MM.1S (cell line): ENCODE data around the gene CHRNB1.

Experiments used
- DNase-seq: peaks from one replicate; pipeline ENCODE4 v3.0.0-alpha.2; 2015
- H2AFZ ChIP-seq: fragments of 300-600 bp; sonication (generic); 2 replicates; pipeline ENCODE4 v1.6.0; 2016; ENCODE audit warnings: antibody characterized with exemption, low read length
- H3F3A ChIP-seq: fragments of 300-600 bp; sonication (generic); 2 replicates; pipeline ENCODE4 v1.6.1; 2016; ENCODE audit warnings: mild to moderate bottlenecking, antibody characterized with exemption, low read length, moderate library complexity, mixed read lengths; ENCODE audit not compliant: insufficient read depth
- H3K27ac ChIP-seq: fragments of 300-600 bp; sonication (generic); 2 replicates; pipeline ENCODE4 v1.5.1; 2016; ENCODE audit warnings: mild to moderate bottlenecking, low read length
- H3K27me3 ChIP-seq: fragments of 300-600 bp; sonication (generic); replicated peaks from 2 replicates; pipeline ENCODE4 v1.6.0; 2016; ENCODE audit warnings: low read length; ENCODE audit not compliant: insufficient read depth
- H3K36me3 ChIP-seq: fragments of 300-600 bp; sonication (generic); replicated peaks from 2 replicates; pipeline ENCODE4 v1.6.1; 2016; ENCODE audit warnings: mild to moderate bottlenecking, low read length, mixed read lengths; ENCODE audit not compliant: insufficient read depth
- H3K4me1 ChIP-seq: fragments of 300-600 bp; sonication (generic); 2 replicates; pipeline ENCODE4 v1.6.1; 2016; ENCODE audit warnings: low read length, mixed read lengths
- H3K4me2 ChIP-seq: fragments of 300-600 bp; sonication (generic); 2 replicates; pipeline ENCODE4 v1.6.0; 2016; ENCODE audit warnings: low read depth, low read length
- H3K4me3 ChIP-seq: fragments of 300-600 bp; sonication (generic); 2 replicates; pipeline ENCODE4 v1.5.1; 2016; ENCODE audit warnings: low read length, mixed read lengths
- H3K79me2 ChIP-seq: fragments of 300-600 bp; sonication (generic); 2 replicates; pipeline ENCODE4 v1.6.1; 2016; ENCODE audit warnings: mixed run types, low read length, mixed read lengths
- H3K9ac ChIP-seq: fragments of 300-600 bp; sonication (generic); 2 replicates; pipeline ENCODE4 v1.6.1; 2016; ENCODE audit warnings: low read length, mixed read lengths
- H3K9me2 ChIP-seq: fragments of 300-600 bp; sonication (generic); replicated peaks from 2 replicates; pipeline ENCODE4 v1.6.1; 2016; ENCODE audit warnings: mild to moderate bottlenecking, low read length, mixed read lengths; ENCODE audit not compliant: insufficient read depth
- H3K9me3 ChIP-seq: fragments of 300-600 bp; sonication (generic); replicated peaks from 2 replicates; pipeline ENCODE4 v1.6.1; 2016; ENCODE audit warnings: mild to moderate bottlenecking, low read length, mixed read lengths; ENCODE audit not compliant: insufficient read depth
- H4K20me1 ChIP-seq: fragments of 300-600 bp; sonication (generic); 2 replicates; pipeline ENCODE4 v1.6.1; 2016; ENCODE audit warnings: mild to moderate bottlenecking, low read length, moderate library complexity, mixed read lengths; ENCODE audit not compliant: insufficient read depth
- EZH2 ChIP-seq: fragments of 300-600 bp; sonication (generic); optimal IDR thresholded peaks from 2 replicates; pipeline ENCODE3; 2017; ENCODE audit warnings: low read depth, mild to moderate bottlenecking, antibody characterized with exemption, low read length, mixed read lengths
- EZH2phosphoT487 ChIP-seq: fragments of 300-600 bp; sonication (generic); IDR thresholded peaks from 2 replicates; pipeline ENCODE4 v1.6.1; 2018; ENCODE audit warnings: antibody characterized with exemption, low read length
- TF ChIP-seq, protein P1 (sequence below): fragments of 300-600 bp; sonication (generic); IDR thresholded peaks from 2 replicates; pipeline ENCODE4 v1.5.1; 2016; ENCODE audit warnings: antibody characterized with exemption, low read length, mixed read lengths

The CHRNB1 gene

DNA sequence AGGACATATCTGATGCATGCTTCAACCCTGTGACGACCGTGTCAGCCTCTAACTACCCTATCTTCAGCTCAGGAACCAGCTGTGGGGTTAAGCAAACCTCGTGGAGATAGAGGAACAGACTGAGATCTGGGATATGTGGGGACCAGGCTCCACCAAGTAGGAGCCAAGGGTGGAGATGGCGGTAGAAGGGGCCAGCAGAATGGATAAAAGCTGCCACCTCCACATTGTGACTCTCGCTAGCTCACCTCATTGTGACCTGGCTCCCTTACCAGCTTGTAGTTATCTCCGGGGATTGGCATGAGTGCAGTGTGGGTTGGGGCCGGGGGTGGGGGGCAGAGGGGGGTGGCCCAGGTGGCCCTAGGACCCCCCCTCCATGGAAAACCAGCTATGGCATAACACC, 19.5 kb upstream of the CHRNB1 start, which contains the start of gene SPEM2:
Gene SPEM2 (plus strand): TSS at position 301 of the 400 bp plus-strand sequence. CDS start 73 bp downstream, at position 374.
- no peaks in the 10 kb centered on the region for H3K79me2 ChIP-seq
- H2AFZ ChIP-seq = no peak within 1 kb of the TSS
- DNase-seq = no peak
- no peaks in the 10 kb centered on the region for H3F3A ChIP-seq
- TF ChIP-seq EZH2phosphoT487 = no peak
- TF ChIP-seq, protein P1, sequence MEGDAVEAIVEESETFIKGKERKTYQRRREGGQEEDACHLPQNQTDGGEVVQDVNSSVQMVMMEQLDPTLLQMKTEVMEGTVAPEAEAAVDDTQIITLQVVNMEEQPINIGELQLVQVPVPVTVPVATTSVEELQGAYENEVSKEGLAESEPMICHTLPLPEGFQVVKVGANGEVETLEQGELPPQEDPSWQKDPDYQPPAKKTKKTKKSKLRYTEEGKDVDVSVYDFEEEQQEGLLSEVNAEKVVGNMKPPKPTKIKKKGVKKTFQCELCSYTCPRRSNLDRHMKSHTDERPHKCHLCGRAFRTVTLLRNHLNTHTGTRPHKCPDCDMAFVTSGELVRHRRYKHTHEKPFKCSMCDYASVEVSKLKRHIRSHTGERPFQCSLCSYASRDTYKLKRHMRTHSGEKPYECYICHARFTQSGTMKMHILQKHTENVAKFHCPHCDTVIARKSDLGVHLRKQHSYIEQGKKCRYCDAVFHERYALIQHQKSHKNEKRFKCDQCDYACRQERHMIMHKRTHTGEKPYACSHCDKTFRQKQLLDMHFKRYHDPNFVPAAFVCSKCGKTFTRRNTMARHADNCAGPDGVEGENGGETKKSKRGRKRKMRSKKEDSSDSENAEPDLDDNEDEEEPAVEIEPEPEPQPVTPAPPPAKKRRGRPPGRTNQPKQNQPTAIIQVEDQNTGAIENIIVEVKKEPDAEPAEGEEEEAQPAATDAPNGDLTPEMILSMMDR = no peak
- TF ChIP-seq EZH2 = no peak
- no peaks in the 10 kb centered on the region for H3K9me2 ChIP-seq
- no peaks in the 10 kb centered on the region for H3K4me1 ChIP-seq
- H3K36me3 ChIP-seq = no peaks in the 10 kb centered on the region
- H3K27me3 ChIP-seq = peaks cover 58% of the 10 kb centered on the region
- no peak within 1 kb of the TSS for H3K9ac ChIP-seq
- H4K20me1 ChIP-seq = no peaks in the 10 kb centered on the region
- no peak within 1 kb of the TSS for H3K27ac ChIP-seq
- no peak within 1 kb of the TSS for H3K4me2 ChIP-seq
- no peaks in the 10 kb centered on the region for H3K9me3 ChIP-seq
- no peak within 1 kb of the TSS for H3K4me3 ChIP-seq

DNA sequence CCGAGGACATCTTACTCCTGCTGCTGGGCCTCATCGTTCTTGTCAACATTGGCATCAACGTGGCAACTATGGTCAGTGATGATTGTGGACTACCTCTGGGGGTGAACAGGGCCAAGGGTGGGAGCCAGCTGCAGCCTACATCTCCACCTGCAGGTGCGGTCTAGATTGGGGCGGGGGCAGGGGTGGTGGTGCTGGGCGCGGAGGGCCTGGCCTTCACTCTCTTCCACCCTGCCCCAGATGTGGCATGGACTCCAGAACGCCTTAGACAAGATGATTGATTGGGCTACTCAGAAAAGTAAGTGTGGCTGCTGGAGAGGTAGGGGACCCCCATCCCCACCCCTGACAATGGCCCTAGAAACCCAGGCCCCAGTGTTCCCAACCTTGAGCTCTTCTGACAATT, 19.1 kb upstream of the CHRNB1 start:
- TF ChIP-seq EZH2phosphoT487 (no peak), EZH2 (no peak)
- TF ChIP-seq, protein P1 = no peak
- Histone ChIP-seq H4K20me1 (no peaks in the 10 kb centered on the region), H2AFZ (no peak overlapping the region), H3K4me3 (no peak overlapping the region), H3K4me2 (no peak overlapping the region), H3K79me2 (no peaks in the 10 kb centered on the region), H3F3A (no peaks in the 10 kb centered on the region), H3K27ac (no peak overlapping the region), H3K36me3 (no peaks in the 10 kb centered on the region), H3K9me2 (no peaks in the 10 kb centered on the region), H3K9ac (no peak overlapping the region), H3K9me3 (no peaks in the 10 kb centered on the region), H3K4me1 (no peaks in the 10 kb centered on the region), H3K27me3 (peaks cover 58% of the 10 kb centered on the region)
- no peak for DNase-seq

DNA sequence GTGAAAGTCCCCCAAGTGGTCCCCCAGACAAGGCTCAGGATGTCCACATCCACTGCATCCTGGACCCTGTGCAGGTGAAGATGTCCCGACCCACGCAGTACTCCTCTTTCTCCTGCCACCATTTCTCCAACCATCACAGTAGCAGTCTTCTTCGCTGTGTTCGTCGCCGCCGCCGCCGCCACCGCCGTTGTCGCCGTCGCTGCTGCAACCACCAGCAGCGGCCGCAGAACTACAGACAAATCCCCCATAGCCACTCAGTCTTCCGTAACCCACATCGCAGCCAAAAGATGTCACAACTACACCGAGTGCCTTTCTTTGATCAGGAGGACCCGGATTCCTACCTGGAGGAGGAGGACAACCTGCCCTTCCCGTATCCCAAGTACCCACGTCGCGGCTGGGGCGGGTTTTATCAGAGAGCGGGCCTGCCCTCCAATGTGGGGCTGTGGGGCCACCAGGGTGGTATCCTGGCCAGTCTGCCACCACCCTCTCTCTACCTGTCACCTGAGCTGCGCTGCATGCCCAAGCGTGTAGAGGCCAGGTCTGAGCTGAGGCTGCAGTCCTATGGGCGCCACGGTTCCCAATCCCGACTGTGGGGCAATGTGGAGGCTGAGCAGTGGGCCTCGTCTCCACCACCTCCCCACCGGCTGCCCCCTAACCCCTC, 18.5 kb upstream of the CHRNB1 start:
- no peak for TF ChIP-seq EZH2phosphoT487
- TF ChIP-seq, protein P1 = no peak
- no peak for TF ChIP-seq EZH2
- Histone ChIP-seq H3K27me3 (peaks cover 62% of the 10 kb centered on the region), H3K4me2 (no peak overlapping the region), H3K27ac (no peak overlapping the region), H3F3A (no peaks in the 10 kb centered on the region), H3K4me3 (no peak overlapping the region), H3K9me2 (no peaks in the 10 kb centered on the region), H4K20me1 (no peaks in the 10 kb centered on the region), H3K9ac (no peak overlapping the region), H2AFZ (no peak overlapping the region), H3K36me3 (no peaks in the 10 kb centered on the region), H3K9me3 (no peaks in the 10 kb centered on the region), H3K79me2 (no peaks in the 10 kb centered on the region), H3K4me1 (no peaks in the 10 kb centered on the region)
- no peak for DNase-seq
